HEK293T (cell line): ENCODE results near the gene HNRNPF.

Experiments
- BHLHE40 ChIP-seq: fragments of 450-650 bp; IDR thresholded peaks from 2 replicates; pipeline ENCODE4 v1.6.1; 2016; ENCODE audit warnings: mild to moderate bottlenecking, moderate library complexity, borderline replicate concordance
- ELF4 ChIP-seq: fragments of 450-650 bp; IDR thresholded peaks from 2 replicates; pipeline ENCODE4 v1.6.1; 2017; ENCODE audit warnings: antibody characterized with exemption
- FOXK2 ChIP-seq: fragments of 450-650 bp; IDR thresholded peaks from 2 replicates; pipeline ENCODE4 v1.6.1; 2016; ENCODE audit warnings: mild to moderate bottlenecking
- FOXM1 ChIP-seq: fragments of 450-650 bp; IDR thresholded peaks from 2 replicates; pipeline ENCODE4 v1.6.1; 2017; ENCODE audit warnings: mild to moderate bottlenecking, borderline replicate concordance
- HDGF ChIP-seq: fragments of 450-650 bp; IDR thresholded peaks from 2 replicates; pipeline ENCODE4 v1.6.1; 2017; ENCODE audit warnings: antibody characterized with exemption, borderline replicate concordance
- NFRKB ChIP-seq: fragments of 450-650 bp; IDR thresholded peaks from 2 replicates; pipeline ENCODE4 v1.6.1; 2016; ENCODE audit warnings: mild to moderate bottlenecking, moderate library complexity
- SP1 ChIP-seq: fragments of 450-650 bp; IDR thresholded peaks from 2 replicates; pipeline ENCODE4 v1.6.1; 2017
- SUZ12 ChIP-seq: fragments of 450-650 bp; IDR thresholded peaks from 2 replicates; pipeline ENCODE4 v1.6.1; 2016; ENCODE audit warnings: mild to moderate bottlenecking
- TARDBP ChIP-seq: fragments of 450-650 bp; IDR thresholded peaks from 2 replicates; pipeline ENCODE4 v1.6.1; 2016
- TF ChIP-seq, protein P1 (sequence below): fragments of 450-650 bp; IDR thresholded peaks from 2 replicates; pipeline ENCODE4 v1.6.1; 2016

DNA sequence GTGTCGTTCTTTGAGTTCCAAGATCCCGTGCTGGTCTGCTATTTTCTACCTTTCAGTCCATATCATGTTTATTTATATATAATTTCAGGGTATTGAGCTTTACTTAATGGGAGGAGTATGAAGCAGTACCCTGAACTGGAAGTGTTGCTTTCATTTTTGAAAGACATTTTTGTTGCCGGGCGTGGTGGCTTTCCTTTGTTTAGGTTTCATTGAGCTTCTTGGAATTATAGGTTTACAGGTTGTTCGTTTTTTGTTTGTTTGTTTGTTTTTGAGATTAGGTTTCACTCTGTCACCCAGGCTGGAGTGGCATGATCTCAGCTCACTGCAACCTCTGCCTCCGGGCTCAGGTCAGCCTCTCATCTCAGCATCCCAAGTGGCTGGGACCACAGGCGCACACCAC lies 35.3 kb upstream of the HNRNPF start:
- TF ChIP-seq NFRKB (no peak), HDGF (no peak), SUZ12 (no peak), ELF4 (no peak), FOXK2 (no peak), SP1 (no peak), BHLHE40 (no peak), FOXM1 (no peak), TARDBP (no peak)
- TF ChIP-seq, protein P1, sequence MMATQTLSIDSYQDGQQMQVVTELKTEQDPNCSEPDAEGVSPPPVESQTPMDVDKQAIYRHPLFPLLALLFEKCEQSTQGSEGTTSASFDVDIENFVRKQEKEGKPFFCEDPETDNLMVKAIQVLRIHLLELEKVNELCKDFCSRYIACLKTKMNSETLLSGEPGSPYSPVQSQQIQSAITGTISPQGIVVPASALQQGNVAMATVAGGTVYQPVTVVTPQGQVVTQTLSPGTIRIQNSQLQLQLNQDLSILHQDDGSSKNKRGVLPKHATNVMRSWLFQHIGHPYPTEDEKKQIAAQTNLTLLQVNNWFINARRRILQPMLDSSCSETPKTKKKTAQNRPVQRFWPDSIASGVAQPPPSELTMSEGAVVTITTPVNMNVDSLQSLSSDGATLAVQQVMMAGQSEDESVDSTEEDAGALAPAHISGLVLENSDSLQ: no peak
